ENCODE data around the gene H3-3A.

H3-3A gene

GRCh38 chr1:226110249-226111097 is 48.0 kb downstream of the H3-3A start:
- peak in 33 of 56 donors; percentile 31 to 86 (median 64) for DNase-seq

- no peak for DNase-seq
Measured at GRCh38 chr1:226111098-226111882, 48.8 kb downstream of the H3-3A start.

- DNase-seq: peak in 1 of 56 donors; percentile 12
Measured at GRCh38 chr1:226111883-226112261, 49.4 kb downstream of the H3-3A start.

GRCh38 chr1:226112626-226113025 is 50.1 kb downstream of the H3-3A start:
- no peak for DNase-seq

- no peak for DNase-seq
Measured at GRCh38 chr1:226116673-226117072, 54.2 kb downstream of the H3-3A start.

GRCh38 chr1:226117330-226117729 is 54.8 kb downstream of the H3-3A start:
- no peak for DNase-seq

- DNase-seq: no peak
Measured at GRCh38 chr1:226118357-226118756, 55.8 kb downstream of the H3-3A start.

- no peak for DNase-seq
Measured at GRCh38 chr1:226119169-226119568, 56.7 kb downstream of the H3-3A start.

- DNase-seq: no peak
Measured at GRCh38 chr1:226120398-226120797, 57.9 kb downstream of the H3-3A start.

GRCh38 chr1:226121049-226121586 is 58.6 kb downstream of the H3-3A start:
- no peak for DNase-seq

Measured in amygdala (tissue), 56 donors.